Smooth muscle cell of the brain vasculature (primary cell): ENCODE data around the gene CCDC38.
"Not testable (repeated sequence)": the region's sequence is repeated elsewhere in the genome, so short reads cannot be mapped to it uniquely, and the experiment has no call there.

Experiments
- DNase-seq: peaks from one replicate; pipeline ENCODE4 v3.0.0-alpha.2; 2012; ENCODE audit warnings: low read depth, low spot score

CCDC38 gene

DNA sequence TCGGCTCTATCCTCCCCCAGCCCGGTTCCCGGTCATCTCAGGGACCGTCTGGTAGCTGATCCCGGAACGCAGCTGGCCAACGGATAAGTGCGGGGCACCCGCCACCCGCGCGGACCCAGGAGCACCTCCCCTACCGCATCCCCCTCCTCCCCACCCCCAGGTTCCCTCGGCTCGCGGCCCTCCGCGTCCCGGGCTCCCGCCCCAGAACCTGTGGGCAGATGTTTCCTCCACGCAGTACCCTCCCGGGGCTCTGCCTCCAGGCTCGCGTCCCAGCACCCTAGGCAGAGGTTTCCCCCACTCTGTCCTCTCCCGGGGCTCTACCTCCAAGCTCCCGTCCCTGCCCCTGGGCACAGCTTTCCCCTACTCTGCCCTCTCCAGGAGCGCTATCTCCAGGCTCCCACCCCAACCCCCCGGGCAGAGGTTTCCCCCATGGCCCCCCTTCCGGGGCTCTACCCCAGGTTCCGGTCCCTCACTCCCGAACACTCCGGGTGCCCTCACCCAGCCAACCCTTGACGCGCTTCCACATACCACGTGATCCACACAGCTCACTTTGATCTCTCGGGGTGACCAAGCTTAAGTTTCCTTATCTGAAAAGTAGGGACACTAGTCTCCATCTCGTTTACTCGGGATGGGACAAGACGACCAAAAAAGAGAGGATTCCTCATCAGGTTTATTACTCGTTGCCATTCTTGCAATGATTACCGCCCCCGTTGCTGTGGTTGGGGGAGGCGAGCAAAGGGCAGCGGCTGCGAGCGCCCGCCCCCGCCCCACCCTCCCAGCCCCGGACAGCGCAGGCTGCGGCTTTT is at the start of gene CCDC38:
Gene CCDC38 (minus strand): TSS at position 91 of the 806 bp plus-strand sequence. CDS start 6,105 bp downstream, outside the sequence.
- no peak for DNase-seq

- DNase-seq: no peak
Measured at GRCh38 chr12:95990136-95990535, 47.7 kb upstream of the CCDC38 start.

DNA sequence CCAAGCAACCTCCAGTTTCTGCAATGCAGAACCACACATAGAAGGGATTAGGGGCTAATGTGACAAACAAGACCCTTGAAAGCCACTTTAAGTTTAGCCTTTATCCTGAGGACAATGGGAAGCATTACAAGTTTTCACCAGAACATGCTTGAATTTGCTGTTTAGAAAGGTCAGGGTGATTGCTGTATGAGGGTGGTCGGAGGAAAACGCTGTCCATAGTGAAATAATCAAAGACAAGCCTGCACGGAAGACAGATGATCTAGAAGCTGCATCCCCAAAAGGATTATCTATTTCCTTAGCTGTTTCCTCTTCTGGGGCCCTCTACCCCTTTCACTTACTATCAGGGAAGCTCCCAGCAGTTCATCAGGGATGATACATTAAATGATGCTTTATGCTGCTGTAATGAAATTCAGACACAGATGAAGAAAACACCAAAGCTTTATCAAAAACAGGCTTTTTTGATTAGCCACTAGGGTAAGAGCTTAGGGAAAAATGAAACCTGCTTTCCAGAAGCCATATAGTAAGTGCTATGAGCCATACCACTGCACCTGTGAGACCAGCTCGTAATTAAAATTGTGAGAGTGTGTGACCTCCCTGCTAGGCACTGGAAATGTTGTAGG is 47.2 kb upstream of the CCDC38 start:
- no peak for DNase-seq

DNA sequence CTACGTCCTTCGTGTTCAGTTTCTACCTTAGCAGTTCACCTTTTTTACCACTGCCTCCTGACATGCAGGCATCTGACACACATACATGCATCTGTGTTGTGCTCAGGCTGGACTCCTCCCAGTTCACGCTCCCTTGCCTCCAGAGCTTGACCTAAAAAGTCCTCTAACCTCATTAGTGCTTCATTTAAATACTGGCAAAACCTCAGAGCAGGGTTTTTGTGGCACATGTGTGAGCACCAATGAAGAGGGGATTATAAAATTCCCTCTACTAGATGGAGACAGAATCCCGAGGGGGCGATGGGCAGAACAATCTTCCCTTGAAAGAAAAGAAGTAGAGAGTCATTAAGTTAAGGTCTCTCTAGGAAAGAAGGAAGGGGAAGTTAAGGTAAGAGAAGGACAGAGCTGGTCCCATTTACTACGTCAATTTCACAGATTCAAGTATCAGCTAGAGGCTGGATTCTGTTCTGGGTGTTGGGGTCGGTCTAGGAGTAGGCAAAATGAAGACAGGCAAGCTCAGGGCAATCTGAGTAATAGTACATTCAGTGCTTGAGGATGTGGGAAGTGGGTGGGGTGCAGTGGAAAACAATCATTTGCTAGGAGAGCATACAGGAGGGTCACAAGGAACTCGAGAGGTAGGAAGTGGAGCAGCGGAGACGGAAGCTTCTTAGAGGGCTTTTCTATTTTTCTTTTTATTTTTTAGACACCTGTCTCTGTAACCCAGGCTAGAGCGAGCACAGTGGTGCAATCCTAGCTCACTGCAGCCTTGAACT is 46.3 kb upstream of the CCDC38 start:
- DNase-seq: no peak

DNA sequence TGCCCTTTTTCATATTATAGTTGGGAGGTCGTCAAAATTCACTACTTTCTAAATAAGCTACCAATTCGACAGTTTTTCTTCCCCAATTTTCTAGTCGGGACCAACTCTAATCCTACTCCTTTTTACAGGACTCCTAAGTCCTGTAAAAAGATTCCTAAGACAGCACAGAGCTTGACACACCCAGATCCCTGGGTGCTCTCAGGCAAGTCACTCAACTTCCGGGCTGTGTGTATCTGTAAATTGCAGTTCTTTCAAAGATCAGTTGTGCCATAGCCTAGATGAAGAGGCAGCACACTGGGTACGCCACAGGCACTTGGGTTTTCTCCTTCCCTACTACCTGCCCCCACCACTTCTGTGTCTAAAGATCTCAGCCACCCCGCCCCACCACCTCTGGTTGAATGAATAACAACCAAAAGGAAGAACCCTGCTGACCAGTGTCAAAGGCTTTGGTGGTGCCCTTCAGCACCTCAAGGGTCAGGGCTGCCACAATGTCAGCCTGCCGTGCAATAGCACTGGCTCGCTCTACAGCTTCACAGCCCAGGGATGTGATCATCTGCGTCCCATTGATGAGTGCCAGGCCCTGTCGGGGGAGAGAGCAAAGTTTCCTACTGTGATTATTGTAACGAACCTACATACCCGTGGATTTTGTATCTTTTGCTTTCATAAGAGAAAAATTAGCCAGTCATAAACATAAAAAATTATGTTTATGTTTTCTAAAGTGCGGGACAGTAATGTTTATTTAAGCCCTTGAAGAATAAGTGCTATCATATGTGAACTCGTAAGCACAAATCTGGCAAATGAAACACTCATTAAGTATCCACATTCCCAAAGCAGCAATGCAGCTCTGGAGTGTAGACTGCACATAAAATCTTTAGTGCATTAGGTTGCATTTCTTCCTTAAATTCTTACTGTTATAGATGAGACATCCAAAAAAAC is 44.5 kb upstream of the CCDC38 start:
- no peak for DNase-seq

DNA sequence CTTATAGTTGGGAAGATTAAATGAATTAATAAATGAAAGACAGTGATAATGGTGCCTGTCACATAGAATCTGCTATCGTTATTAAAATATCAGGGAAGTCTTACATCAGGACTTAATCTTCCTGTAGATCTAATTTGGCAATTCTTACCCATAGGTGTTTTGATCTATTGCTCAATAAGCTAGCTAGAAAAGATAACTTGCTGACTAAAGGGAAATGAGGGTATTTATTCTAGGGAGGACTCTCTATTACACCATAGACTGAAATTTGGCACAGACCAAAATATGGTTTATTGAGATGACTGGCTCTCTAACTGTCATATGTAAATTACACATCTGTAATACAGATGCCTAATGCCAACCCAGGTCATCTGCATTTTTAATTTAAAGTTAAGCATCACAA is 42.3 kb upstream of the CCDC38 start:
- DNase-seq: no peak

DNA sequence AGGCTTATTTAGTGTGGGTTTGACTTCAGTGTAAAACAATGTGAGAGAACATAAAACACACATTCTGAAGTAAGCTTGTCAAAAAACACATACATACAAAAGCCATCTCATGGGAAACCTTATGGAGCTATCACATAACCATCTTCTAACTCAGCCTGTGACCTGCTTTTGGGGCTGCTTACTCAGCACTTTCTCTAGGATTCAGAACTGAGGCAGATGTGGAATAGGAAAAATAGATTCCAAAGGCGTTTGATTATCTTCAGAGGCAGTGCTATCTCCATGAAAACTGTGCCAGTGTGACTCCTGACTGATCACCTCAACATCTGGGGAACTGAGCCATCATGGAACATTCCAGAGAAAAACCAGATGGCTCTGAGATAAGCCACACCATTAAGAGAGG is 40.2 kb upstream of the CCDC38 start:
- DNase-seq: no peak

GRCh38 chr12:95980437-95980836 is 38.0 kb upstream of the CCDC38 start:
- no peak for DNase-seq

- DNase-seq: no peak
Measured at GRCh38 chr12:95978774-95979173, 36.4 kb upstream of the CCDC38 start.

DNA sequence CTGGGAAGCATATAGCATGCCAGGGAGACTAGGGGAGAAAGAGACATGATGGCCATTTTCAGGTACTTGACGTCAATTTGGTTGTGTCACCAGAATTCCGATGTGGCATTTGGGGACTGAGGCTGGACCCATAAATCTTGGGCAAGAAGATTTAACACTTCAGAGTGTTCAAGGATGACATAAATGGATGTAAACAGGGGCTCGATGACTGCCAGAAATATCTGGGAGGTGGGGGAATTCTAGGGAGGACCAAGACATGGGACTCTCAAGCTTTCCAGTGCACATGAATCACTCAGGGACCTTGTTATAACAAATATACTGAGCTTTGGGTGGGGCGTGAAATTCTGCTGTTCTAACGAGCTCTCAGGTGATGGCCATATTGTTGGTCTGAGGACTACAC is 35.9 kb upstream of the CCDC38 start:
- no peak for DNase-seq

GRCh38 chr12:95977764-95978305 is 35.4 kb upstream of the CCDC38 start:
- no peak for DNase-seq

DNA sequence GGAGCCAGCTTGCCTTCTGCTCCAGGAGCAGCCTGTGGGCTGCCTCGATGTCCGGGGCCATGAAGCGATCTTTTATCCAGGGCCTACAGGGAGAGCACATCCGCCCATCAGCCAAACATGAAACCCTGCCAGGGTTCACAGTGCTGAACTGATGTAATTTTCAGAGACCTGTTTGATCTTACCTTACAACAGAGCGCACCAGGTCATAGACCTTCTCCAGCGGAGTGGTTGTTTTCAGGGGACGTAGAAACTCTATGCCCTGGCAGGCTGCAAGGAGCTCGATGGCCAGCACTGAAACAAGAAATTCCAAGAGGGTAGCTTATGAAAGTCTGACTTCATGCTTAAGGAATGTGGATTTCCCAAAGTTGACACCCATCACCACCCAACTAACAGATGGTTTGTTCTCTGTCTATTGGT is 34.0 kb upstream of the CCDC38 start:
- DNase-seq: no peak

GRCh38 chr12:95975491-95975890 is 33.1 kb upstream of the CCDC38 start:
- no peak for DNase-seq

DNA sequence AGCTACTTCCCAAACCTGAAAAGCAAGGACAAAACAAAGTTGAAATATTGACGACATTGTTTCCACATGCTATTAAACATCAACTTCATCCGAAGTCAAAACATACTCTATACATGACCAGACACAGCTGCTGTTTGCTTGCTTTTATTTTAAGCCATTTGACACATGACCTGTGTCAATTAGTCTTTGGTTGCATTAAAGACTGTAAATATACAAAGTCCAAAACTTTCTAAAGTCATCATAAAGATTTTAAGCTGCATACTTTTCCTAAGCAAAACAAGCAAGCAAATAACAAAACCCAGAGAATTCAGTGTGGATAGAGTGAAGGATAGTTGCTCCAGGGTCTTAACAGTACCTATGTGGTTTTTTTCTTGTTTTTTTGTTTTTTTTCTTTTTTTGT is 31.9 kb upstream of the CCDC38 start:
- no peak for DNase-seq

GRCh38 chr12:95972832-95973456 is 30.5 kb upstream of the CCDC38 start:
- DNase-seq: no peak

GRCh38 chr12:95970905-95971304 is 28.5 kb upstream of the CCDC38 start:
- no peak for DNase-seq

DNA sequence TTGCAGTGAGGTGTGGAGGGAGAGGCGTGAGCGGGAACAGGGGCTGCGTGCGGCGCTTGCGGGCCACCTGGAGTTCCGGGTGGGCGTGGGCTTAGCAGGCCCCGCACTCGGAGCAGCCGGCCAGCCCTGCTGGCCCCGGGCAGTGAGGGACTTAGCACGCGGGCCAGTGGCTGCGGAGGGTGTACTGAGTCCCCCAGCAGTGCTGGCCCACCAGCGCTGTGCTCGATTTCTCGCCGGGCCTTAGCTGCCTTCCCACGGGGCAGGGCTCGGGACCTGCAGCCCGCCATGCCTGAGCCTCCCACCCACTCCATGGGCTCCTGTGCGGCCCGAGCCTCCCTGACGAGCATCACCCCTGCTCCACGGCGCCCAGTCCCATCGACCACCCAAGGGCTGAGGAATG is 26.7 kb upstream of the CCDC38 start:
- DNase-seq: not testable (repeated sequence)

GRCh38 chr12:95967301-95967700 is 24.9 kb upstream of the CCDC38 start:
- DNase-seq: no peak

DNA sequence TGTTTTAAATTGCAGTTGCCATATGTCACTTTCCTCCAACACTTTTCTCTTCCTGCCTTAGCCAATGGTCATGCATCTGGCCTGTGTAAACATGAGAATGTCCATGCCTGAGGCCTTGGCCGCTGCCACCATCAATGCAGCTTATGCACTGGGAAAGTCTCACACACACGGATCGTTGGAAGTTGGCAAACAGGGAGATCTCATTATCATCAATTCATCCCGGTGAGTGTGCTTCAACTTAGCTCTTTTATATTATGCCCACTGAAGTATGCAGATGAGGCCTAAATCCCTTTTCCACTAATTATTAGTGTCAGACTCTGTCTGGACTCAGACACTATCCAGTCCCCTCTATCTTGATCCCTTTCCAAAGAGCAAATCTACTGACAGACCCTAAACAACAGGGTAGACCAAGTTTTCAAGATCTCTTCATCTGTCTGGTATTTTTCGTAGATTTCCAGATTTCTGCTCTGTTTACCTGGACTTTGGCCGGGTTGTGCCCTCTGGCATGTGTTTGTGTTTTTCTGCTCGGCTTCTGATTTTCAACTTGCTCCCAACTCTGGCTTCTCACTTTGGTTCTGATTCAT is 24.0 kb upstream of the CCDC38 start:
- DNase-seq: no peak

DNA sequence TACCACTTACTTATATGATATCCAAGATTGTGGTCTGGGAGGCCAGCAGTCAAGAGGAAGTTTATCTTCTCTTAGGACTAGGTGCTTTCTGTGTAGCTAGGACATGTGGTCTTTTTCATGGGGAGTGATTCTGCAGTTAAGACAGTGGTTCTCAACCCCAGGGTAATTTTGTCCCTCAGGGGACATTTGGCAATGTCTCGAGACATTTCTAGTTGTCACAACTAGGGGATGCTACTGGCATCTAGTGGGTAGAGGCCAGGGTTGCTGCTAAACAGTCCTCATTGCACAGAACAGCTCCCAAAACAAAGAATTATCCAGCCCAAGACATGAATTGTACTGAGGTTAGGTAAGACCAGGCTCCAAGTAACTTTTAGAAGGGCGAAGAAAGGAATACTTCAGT is 20.7 kb upstream of the CCDC38 start:
- DNase-seq: no peak
